Activated CD8-positive, alpha-beta memory T cell treated with anti-CD3 and anti-CD28 coated beads for 48 hours (primary cell): Measurements from ENCODE around the gene STH.

Source experiments
- DNase-seq, 3 experiments: peaks; one replicate each; pipeline ENCODE4 v3.0.0-alpha.2; 2020; ENCODE audit warnings: low read depth in 2 of 3, low spot score in 2 of 3

The STH gene

DNA sequence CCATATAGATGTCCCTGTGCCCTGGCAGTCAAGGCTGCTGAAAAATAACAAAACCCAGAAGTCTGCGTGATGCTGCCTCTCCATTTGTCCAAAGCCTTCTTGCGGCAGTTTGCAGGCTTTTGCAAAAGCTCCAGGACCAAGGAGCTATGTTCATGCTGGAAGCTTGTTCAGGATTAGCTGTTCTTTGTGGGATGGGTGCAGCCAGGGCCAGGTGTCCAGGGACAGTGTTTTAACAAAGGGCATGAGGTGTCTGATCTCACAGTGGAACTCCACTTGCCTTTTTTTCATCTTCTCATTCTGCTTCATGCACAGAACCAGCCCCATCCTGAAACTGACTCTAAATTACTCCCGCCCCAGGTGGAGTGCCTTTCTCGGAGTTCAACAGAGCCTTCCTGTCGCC is 31.7 kb upstream of the STH start:
- no peak for DNase-seq

DNA sequence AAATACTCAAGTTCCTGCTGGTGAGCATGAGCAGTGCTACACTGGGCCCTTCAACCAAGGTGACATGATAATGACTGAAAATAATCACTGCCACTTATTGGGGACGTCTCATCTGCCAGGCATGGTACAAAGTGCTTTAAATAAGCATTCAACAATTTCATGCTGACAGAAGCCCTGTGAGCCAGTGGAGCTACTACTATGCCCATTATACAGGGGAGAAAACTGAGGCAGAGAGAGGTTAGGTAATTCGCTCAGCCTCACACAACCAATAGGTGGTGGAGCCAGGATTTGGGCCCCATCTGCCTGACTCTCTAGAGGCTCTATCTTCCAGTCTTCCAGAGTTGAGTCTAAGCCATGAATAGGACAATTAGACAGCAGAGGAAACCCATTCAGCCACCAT is 30.3 kb upstream of the STH start:
- no peak for DNase-seq

DNA sequence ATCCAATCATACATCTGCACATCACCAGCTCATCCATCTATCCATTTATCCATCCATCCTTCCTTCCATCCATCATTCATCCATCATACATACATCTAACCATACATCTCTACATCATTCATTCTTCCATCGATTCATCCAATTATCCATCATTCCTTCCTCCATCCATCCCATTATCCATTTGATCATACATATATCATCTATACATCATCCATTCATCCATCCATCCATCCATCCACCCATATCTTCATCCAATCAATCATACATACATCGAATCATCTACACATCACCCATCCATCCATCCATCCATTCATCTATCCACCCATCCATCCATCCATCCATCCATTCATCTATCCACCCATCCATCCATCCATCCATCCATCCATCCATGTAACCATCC is 29.3 kb upstream of the STH start:
- DNase-seq = no peak

DNA sequence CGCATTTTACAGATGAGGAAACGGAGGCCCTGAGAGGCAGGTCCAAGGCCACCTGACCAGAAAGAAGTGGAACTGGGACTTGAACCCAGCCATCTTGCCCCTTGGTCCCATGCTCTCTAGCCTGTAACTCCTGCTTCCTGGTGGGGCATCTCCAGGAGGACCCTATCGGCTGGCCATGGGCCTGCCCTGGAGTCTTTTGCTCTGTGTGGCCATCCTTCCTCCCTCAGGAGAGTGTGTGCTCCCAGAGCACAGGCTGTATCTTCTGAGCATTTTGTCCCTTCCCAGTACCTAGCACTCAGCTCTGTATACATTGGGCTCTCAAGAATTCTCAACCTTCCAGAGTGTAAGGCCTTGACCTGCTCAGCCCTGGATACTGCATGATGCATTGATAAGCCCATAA is 28.4 kb upstream of the STH start:
- DNase-seq = no peak

DNA sequence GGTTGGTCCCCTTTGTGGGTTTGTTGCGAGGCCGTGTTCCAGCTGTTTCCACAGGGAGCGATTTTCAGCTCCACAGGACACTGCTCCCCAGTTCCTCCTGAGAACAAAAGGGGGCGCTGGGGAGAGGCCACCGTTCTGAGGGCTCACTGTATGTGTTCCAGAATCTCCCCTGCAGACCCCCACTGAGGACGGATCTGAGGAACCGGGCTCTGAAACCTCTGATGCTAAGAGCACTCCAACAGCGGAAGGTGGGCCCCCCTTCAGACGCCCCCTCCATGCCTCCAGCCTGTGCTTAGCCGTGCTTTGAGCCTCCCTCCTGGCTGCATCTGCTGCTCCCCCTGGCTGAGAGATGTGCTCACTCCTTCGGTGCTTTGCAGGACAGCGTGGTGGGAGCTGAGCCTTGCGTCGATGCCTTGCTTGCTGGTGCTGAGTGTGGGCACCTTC is 27.3 kb upstream of the STH start:
- DNase-seq = no peak

DNA sequence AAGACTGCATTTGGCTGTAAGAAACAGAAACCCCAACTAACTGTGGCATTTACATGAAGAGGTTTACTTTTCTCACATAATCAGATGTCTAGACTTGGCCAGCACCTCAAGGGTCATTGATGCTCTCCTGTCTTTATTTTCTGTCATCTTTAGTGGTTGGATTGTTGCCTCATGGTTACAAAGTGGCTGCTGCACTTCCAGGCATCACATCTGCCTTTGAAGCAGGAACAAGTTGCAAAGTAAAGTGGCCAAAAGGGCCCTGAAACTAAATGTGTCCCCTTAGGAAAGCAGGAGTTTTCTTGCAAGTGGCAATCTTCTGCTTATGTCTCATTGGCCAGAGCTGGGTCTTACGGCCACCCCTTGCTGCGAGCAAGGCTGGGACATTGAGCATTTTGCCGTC is 26.5 kb upstream of the STH start:
- DNase-seq = no peak

DNA sequence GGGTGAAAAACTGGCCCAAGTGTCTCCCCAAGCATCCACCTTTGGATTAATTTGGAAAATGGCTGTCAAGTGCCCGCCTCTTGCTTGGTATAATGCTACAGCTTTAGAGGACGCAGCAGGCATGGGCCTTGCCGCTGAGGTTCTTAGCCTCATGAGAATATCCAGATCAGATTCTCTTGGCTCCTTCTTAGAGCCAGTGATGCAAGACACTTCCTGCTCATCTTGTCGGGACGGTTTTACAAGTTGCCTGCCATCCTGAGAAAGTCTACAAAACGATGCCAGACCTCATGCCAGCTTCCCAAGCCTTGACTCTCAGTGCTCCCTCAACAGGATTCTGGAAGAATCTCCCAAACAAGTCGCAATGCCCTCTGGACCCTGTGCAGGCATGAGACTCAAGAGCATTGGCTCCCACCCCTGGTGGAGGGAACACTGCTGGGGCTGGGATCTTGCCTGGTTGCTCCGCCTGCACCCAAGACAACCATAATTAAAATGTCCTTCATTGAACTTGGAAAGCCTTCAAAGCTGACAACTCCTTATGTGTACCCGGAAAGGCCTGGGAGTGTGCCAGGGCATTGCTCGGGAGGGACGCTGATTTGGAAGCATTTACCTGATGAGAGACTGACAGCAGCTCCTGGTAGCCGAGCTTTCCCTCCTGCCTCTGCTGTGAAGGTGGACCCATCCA is 25.8 kb upstream of the STH start:
- DNase-seq = no peak

DNA sequence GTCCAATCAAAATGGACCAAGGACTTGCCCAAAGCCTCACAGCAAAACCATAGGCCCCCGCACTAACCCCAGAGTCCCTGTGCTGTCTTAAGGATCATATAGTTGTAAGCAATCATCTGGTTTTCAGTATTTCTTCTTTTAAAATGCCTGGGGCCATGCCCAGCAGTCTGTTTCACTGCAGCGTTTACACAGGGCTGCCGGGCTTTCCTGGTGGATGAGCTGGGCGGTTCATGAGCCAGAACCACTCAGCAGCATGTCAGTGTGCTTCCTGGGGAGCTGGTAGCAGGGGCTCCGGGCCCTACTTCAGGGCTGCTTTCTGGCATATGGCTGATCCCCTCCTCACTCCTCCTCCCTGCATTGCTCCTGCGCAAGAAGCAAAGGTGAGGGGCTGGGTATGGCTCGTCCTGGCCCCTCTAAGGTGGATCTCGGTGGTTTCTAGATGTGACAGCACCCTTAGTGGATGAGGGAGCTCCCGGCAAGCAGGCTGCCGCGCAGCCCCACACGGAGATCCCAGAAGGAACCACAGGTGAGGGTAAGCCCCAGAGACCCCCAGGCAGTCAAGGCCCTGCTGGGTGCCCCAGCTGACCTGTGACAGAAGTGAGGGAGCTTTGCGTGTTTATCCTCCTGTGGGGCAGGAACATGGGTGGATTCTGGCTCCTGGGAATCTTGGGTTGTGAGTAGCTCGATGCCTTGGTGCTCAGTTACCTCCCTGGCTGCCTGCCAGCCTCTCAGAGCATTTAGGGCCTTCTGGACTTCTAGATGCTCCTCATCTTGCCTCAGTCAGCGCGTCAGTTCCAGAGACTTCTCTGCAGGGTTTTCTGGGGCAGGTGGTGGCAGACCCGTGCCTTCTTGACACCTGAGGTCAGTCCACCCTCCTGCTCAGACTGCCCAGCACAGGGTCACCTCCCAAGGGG is 24.8 kb upstream of the STH start:
- no peak for DNase-seq

DNA sequence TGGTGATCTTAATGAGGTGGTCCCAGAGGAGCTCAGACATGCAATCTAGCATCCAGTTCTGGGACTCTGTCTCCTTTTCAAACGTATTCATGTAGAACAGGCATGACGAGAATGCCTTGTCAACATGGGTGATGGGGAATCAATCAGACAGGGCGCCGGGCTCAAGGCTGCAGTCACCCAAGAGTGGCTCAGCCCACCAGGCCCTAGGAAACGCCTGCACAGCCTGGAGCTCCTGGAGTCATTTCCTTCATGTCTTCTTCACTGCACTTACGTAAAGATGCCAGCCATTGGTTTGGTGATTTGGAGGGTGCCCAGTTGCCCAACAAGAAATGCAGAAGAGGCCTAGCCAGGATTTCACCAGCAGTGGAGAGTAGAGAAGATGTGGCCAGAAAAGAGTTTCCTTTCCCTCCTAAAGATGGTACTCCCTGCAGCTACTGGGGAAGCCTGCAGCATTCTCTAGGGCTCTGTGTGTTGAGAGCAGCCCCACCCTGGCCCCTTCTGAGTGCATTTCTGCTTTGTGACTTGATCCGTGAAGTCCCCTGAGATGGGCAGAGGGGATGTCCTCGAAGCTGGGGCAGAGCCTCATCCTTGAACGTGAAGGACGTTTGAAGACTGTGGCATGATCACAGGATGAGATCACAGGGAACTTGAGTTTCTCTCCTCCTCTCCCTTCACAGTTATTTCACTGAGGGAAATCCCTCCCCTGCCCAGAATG is 24.0 kb upstream of the STH start:
- DNase-seq = no peak

DNA sequence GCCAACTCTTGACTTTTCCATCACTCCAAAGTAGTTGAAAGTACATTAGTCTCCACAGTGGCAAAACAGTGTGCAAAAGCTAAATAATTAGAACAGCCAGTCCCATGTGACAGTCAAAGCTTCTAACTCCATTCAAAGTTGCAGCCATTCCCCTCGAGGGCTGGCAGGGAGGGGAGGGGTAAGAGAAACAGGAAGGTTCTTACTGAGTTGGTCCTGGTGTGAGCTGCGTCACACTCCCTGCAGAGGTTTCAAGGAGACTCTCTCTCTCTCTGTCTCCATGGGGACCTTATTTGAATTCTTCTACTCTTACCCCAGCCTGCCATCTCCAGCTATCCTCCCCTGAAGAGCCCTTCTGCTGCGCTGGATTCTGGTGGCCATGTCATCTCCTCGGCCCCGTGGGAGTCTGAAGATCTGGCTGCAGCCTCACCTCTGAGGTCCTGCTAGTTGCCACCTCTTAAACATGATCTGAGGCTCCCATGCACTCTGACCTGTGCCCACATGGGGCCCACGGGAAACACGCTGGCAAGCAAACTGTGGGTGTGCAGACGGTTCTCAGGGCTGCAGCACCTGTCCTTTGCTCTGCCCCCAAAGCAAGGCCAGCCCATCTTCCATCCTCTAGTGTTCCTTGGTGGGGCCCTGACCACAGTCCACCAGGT is 23.3 kb upstream of the STH start:
- DNase-seq = no peak

DNA sequence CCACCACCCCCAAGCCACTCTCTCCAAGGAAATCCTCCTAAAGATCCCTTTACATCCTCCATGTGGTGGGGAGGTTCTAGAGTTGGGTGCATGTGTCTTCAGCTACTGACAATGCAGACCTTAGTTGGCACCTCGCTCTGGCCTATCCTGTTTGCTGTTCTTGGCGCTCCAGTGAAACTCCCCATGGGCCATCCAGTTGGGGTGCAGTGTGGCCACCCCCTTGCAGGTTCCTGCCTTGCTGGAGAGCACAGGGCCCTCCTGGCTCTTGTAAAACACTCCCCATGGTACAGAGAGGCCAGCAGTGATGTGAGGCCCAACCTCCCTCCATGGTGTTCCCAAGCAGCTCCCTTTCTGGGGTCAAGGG is 22.7 kb upstream of the STH start:
- no peak for DNase-seq

DNA sequence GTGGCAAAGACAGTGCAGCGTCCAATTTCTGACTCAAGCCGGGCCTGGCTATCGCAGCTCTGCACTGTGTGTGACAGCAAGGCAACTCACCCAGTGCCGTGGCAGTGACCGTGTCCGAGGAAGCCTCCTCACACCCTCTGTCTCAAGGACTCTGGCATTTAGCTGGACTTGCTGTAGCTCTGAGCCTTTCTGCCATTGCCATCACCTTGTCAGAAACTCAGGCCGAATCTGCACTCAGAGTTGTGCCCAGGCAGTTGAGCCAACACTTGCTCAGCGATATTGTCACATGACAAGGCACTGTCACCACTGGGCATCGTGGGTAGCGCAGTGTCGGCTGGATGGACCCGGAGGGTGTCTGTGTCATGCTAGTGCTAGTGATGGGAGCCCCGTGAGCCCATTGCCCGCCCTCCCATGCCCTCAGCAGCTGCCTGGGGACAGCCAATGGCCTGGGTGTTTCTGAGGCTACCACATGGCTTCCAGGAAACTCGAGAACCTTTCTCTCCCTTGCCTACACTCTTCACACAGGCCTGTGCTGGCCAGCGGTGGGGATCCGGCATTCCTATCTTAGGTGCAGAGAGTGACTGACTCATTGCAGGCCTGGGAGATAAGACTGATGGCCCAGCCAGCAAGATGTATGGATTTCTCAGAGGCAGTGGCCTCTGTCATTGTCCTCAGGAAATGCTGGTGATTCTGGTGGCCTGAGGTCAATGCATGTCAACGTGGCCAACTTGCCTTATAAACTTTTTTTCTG is 22.1 kb upstream of the STH start:
- DNase-seq = no peak

DNA sequence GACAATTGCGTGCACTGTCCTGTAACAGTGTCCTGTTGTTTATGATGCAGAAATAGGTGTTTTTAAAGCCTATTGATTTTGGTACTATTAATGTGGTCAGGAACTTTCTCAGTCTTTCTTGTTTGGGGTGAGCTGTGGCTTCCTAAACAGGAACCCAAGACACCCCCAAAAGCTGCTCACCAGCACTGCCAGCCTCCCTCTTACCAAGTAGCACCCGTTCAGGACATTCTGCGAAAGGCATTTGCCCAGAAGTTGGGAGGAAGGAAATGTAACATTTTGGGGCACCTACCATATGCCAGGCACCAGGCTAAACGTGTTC is 21.6 kb upstream of the STH start:
- DNase-seq = no peak

DNA sequence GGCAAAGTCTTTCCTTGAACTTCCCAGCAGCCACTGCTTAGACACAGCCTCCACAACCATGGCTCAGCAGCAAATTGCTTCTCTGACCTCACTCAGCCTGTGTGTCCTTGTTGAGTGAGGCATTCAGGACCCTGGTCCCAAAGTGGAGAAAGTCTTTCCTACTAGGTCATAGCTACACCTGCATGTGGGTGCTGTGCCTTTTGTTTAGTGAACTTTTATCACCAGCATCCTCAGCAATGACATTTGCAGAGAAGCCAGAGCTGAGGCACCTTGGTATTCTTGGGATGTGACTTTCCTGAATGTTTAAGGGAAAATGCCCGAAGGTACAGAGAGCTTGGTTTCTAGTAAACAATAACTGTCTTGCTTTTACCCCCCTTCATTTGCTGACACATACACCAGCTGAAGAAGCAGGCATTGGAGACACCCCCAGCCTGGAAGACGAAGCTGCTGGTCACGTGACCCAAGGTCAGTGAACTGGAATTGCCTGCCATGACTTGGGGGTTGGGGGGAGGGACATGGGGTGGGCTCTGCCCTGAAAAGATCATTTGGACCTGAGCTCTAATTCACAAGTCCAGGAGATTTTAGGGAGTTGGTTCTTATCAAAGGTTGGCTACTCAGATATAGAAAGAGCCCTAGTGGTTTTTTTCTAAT is 20.9 kb upstream of the STH start:
- DNase-seq = no peak

DNA sequence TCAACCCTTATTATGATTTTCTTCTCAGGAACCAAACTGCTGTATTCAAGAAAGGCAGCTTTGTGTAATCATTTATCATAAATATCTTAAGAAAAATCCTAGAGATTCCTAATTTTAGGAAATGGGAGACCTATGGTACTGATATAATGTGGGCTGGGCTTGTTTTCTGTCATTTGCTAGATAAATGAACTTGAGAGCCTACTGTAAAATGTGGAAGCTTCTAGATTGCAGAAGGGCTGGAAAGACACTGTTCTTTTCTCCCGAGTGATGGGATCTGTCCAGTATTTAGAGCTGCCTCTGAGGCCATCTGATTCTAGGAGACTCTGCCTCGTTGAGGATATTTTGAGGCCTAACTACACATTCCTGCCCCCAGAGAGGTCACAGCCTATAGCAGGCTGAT is 19.9 kb upstream of the STH start:
- no peak for DNase-seq

DNA sequence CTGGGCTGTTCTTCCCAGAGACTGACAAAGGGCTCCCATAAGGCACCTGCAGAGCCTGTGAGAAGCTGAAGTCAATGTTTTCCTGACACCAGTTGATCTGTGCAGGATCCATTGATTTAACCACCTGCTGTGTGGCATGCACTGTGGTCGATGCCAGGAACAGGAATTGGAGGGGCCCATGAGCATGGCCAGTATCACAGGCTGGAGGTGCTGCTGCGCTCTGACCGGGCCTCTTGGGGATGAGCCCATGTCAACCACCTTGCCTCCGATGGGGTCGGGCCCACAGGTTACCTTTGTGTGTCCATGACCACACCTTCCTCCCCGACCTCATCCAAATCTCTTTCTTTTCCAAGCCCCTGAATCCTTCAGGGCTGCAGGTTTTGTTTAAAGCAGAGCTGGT is 18.2 kb upstream of the STH start:
- DNase-seq = no peak

DNA sequence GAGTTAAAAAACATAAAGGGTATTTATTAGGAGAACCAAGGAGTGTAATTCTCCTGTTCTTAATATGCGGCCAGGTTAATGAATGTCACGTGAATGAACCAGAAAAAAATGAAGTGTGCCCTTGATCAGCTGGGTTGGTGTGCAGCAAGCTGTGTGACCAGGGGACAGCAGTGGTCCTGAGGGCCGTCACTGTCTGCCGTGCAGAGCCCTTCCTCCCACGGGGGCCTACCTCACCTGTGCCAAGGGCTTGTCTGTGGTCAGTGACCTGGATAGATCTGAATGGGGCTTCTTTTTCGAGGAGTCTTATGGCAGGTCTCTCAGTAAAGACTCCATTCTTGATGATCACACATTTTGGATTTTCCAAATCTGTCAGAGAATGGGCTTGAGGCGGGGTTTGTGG is 17.7 kb upstream of the STH start:
- no peak for DNase-seq

DNA sequence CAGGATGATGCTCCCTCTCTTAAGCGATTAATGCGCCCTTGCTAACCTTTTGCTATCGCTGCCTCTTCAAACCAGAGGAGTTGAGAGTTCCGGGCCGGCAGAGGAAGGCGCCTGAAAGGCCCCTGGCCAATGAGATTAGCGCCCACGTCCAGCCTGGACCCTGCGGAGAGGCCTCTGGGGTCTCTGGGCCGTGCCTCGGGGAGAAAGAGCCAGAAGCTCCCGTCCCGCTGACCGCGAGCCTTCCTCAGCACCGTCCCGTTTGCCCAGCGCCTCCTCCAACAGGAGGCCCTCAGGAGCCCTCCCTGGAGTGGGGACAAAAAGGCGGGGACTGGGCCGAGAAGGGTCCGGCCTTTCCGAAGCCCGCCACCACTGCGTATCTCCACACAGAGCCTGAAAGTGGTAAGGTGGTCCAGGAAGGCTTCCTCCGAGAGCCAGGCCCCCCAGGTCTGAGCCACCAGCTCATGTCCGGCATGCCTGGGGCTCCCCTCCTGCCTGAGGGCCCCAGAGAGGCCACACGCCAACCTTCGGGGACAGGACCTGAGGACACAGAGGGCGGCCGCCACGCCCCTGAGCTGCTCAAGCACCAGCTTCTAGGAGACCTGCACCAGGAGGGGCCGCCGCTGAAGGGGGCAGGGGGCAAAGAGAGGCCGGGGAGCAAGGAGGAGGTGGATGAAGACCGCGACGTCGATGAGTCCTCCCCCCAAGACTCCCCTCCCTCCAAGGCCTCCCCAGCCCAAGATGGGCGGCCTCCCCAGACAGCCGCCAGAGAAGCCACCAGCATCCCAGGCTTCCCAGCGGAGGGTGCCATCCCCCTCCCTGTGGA is 16.0 kb upstream of the STH start:
- DNase-seq = no peak

DNA sequence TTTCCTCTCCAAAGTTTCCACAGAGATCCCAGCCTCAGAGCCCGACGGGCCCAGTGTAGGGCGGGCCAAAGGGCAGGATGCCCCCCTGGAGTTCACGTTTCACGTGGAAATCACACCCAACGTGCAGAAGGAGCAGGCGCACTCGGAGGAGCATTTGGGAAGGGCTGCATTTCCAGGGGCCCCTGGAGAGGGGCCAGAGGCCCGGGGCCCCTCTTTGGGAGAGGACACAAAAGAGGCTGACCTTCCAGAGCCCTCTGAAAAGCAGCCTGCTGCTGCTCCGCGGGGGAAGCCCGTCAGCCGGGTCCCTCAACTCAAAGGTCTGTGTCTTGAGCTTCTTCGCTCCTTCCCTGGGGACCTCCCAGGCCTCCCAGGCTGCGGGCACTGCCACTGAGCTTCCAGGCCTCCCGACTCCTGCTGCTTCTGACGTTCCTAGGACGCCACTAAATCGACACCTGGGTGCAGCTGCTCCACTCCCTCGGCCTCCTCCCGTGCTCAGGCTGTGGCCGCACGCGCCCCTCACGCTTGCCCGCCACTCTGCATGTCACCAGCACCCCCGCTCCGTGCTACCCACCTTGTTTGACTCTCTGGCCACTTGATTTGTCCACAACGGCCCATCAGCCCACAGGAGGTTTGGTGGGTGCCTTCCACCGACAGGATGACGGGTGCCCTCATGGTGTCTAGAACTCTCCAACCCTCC is 15.3 kb upstream of the STH start:
- no peak for DNase-seq
